Skin of body (tissue), 2 donors: ENCODE data around the gene LUC7L3. TPM values are rescaled to one million over a fixed set of nuclear protein-coding genes. Genes with fewer than 3 reads are reported as not detected.

Experiments
- DNase-seq: peaks from one replicate; lab custom pipeline; 2025; lab: John Stamatoyannopoulos, UW
- total RNA-seq: library from RNA; depleted of rRNA; stranded (reverse); fragments of >200 nt; gene quantifications from one replicate; pipeline ENCODE4 v1.2.3, GENCODE V29; 2014

LUC7L3 gene
- total RNA-seq, 1 donor from 2014 or later = 102 TPM

GRCh38 chr17:50685691-50686493, 33.5 kb upstream of the LUC7L3 start:
- DNase-seq = no peak

- DNase-seq = no peak
Observed at GRCh38 chr17:50686494-50687199, 32.8 kb upstream of the LUC7L3 start.

GRCh38 chr17:50687200-50688066, 32.0 kb upstream of the LUC7L3 start:
- DNase-seq = no peak

- no peak for DNase-seq
Observed at GRCh38 chr17:50688245-50688644, 31.2 kb upstream of the LUC7L3 start.

GRCh38 chr17:50689251-50689650, 30.2 kb upstream of the LUC7L3 start:
- DNase-seq = no peak

GRCh38 chr17:50689956-50690886, 29.2 kb upstream of the LUC7L3 start:
- no peak for DNase-seq

GRCh38 chr17:50690887-50691549, 28.4 kb upstream of the LUC7L3 start:
- DNase-seq = no peak

GRCh38 chr17:50691550-50692447, 27.6 kb upstream of the LUC7L3 start:
- no peak for DNase-seq

- no peak for DNase-seq
Observed at GRCh38 chr17:50692448-50693035, 26.9 kb upstream of the LUC7L3 start.

GRCh38 chr17:50693036-50693682, 26.2 kb upstream of the LUC7L3 start:
- no peak for DNase-seq

- DNase-seq = no peak
Observed at GRCh38 chr17:50696365-50696879, 23.0 kb upstream of the LUC7L3 start.

GRCh38 chr17:50697062-50697461, 22.3 kb upstream of the LUC7L3 start:
- DNase-seq = no peak

GRCh38 chr17:50697663-50698272, 21.6 kb upstream of the LUC7L3 start:
- DNase-seq = no peak

GRCh38 chr17:50699410-50699809, 20.0 kb upstream of the LUC7L3 start:
- DNase-seq = no peak

GRCh38 chr17:50703162-50703561, 16.2 kb upstream of the LUC7L3 start:
- DNase-seq = no peak

GRCh38 chr17:50707289-50708049, 11.9 kb upstream of the LUC7L3 start, which contains the start of gene ANKRD40:
Gene ANKRD40 (minus strand): TSS chr17:50707914. CDS start chr17:50707654, 260 bp downstream.
- DNase-seq = peak; percentile 95
